GM12878 (cell line): ENCODE results near the gene EXPH5. TPM values are rescaled to one million over a fixed set of nuclear protein-coding genes. Genes with fewer than 3 reads are reported as not detected.

Experiments used
- ATAC-seq: fragments of 200-7000 bp; cut with Tn5 transposase; 3 replicates; pipeline ENCODE4 v1.9.1; 2020; ENCODE audit warnings: mild to moderate bottlenecking, moderate library complexity
- BruUV-seq: library from RNA; stranded (reverse); fragments of 400-500 nt; replicated peaks from 2 replicates; lab custom pipeline; 2021; lab: Mats Ljungman, UMichigan
- CTCF ChIA-PET: fragments of 300-600 bp; sonication (Branson Sonifier 250); formaldehyde crosslinking; extraction: SDS; loops from one replicate; lab custom pipeline; 2021; ENCODE audit warnings: inconsistent platforms; lab: Yijun Ruan, JAX
- POLR2A ChIA-PET: fragments of 350-600 bp; formaldehyde crosslinking; extraction: SDS; loops from one replicate; lab custom pipeline; 2021; ENCODE audit warnings: inconsistent platforms; lab: Charles Lee
- RAD21 ChIA-PET: fragments of 300-600 bp; sonication (Branson Sonifier 250); formaldehyde crosslinking; loops from one replicate; lab custom pipeline; 2023; ENCODE audit warnings: antibody characterized with exemption; ENCODE audit not compliant: unreplicated experiment; lab: Charles Lee
- SMC1A ChIA-PET: fragments of 300-600 bp; sonication (Branson Sonifier 250); formaldehyde crosslinking; loops from one replicate; lab custom pipeline; 2023; ENCODE audit not compliant: unreplicated experiment, uncharacterized antibody; lab: Charles Lee
- DNase-seq: peaks from one replicate; pipeline ENCODE4 v3.0.0-alpha.2; 2011; ENCODE audit warnings: low read depth, low spot score
- FAIRE-seq: peaks from 3 replicates; lab custom pipeline; 2011; peaks lifted over from hg19 to GRCh38; lab: Jason Lieb, UNC
- H2AFZ ChIP-seq: 2 replicates; pipeline ENCODE4 v1.6.0; 2011; ENCODE audit warnings: low read depth, low read length, control low read depth; ENCODE audit not compliant: control insufficient read depth
- H3K27ac ChIP-seq: 2 replicates; pipeline ENCODE4 v1.5.1; 2011; ENCODE audit warnings: control low read depth; ENCODE audit not compliant: control insufficient read depth, insufficient read depth
- H3K27me3 ChIP-seq, 2 experiments: replicated peaks in 1 of 2; 2 replicates each; pipeline versions ENCODE4 v1.6.0 to v1.6.1; 2011; ENCODE audit warnings: low read length in 1 of 2; ENCODE audit not compliant: control insufficient read depth in 2 of 2, insufficient read depth in 2 of 2
- H3K36me3 ChIP-seq, 2 experiments: 2 replicates each; pipeline ENCODE4 v1.5.1; 2011; ENCODE audit warnings: low read length in 1 of 2; ENCODE audit not compliant: control insufficient read depth in 2 of 2, insufficient read depth in 2 of 2
- H3K4me1 ChIP-seq: 2 replicates; pipeline ENCODE4 v1.6.1; 2011; ENCODE audit warnings: mild to moderate bottlenecking, low read length, moderate library complexity, mixed read lengths; ENCODE audit not compliant: control insufficient read depth, insufficient read depth
- H3K4me2 ChIP-seq: 2 replicates; pipeline ENCODE4 v1.6.0; 2011; ENCODE audit warnings: control low read depth; ENCODE audit not compliant: control insufficient read depth, insufficient read depth
- H3K4me3 ChIP-seq: fragments of 200-600 bp; sonication (generic); 2 replicates; pipeline ENCODE4 v1.5.1; 2016
- H3K79me2 ChIP-seq: 2 replicates; pipeline ENCODE4 v1.6.0; 2011; ENCODE audit warnings: low read length; ENCODE audit not compliant: control insufficient read depth, insufficient read depth
- H3K9ac ChIP-seq: 2 replicates; pipeline ENCODE4 v1.8.0; 2011; ENCODE audit warnings: low read length, control low read depth, mixed read lengths; ENCODE audit not compliant: control insufficient read depth, insufficient read depth
- H3K9me3 ChIP-seq: replicated peaks from 3 replicates; pipeline ENCODE4 v1.5.1; 2011; ENCODE audit warnings: mild to moderate bottlenecking, low read length; ENCODE audit not compliant: control insufficient read depth, insufficient read depth
- H4K20me1 ChIP-seq: 2 replicates; pipeline ENCODE4 v1.6.0; 2011; ENCODE audit not compliant: control insufficient read depth, insufficient read depth
- CREM ChIP-seq: IDR thresholded peaks from 2 replicates; pipeline ENCODE4 v1.6.1; 2014; ENCODE audit warnings: antibody characterized with exemption, low read depth
- EZH2 ChIP-seq: IDR thresholded peaks from 2 replicates; pipeline ENCODE4 v1.6.1; 2012; ENCODE audit warnings: low read depth, mild to moderate bottlenecking, control low read depth, inconsistent platforms, low read length, borderline replicate concordance; ENCODE audit not compliant: control insufficient read depth
- NR2F1 ChIP-seq: fragments of 450-650 bp; conservative IDR thresholded peaks from 2 replicates; pipeline ENCODE4 v1.6.1; 2017; ENCODE audit warnings: mild to moderate bottlenecking
- SPI1 ChIP-seq: IDR thresholded peaks from 2 replicates; pipeline ENCODE4 v1.6.1; 2011; ENCODE audit warnings: low read depth, mild to moderate bottlenecking, low read length, moderate library complexity, borderline replicate concordance; ENCODE audit not compliant: insufficient read depth
- ZBTB40 ChIP-seq: fragments of 450-650 bp; IDR thresholded peaks from 2 replicates; pipeline ENCODE4 v1.6.1; 2016; ENCODE audit warnings: mild to moderate bottlenecking, moderate library complexity, borderline replicate concordance
- ZZZ3 ChIP-seq: IDR thresholded peaks from 2 replicates; pipeline ENCODE4 v1.6.1; 2011; ENCODE audit warnings: low read depth; ENCODE audit not compliant: control insufficient read depth, insufficient read length
- WGBS: methylation state at CpG from one replicate; pipeline ENCODE4 v1.1.6; 2016; ENCODE audit warnings: low lambda C conversion rate; ENCODE audit not compliant: insufficient replicate concordance, insufficient coverage; ENCODE audit errors: missing lambda C conversion rate; 5-methylcytosine and 5-hydroxymethylcytosine counted together
- in situ Hi-C: fragments of 300-500 bp; cut with MboI; formaldehyde crosslinking; loops from 9 replicates; pipeline ENCODE4 v1.14.3; 2018; ENCODE audit warnings: mixed read lengths
- intact Hi-C: fragments of 100-400 bp; cut with micrococcal nuclease; formaldehyde crosslinking; loops from one replicate; pipeline ENCODE4 v1.14.2; 2022; ENCODE audit not compliant: unreplicated experiment
- polyA plus RNA-seq, 11 experiments: library from polyadenylated mRNA; depleted of rRNA in 4 of 11; unstranded in 6 of 11; stranded (reverse) in 5 of 11; fragments of >200 nt; fragmentation: Nextera tagmentation in 4 of 11; fragmentation: Illumina TruSeq in 1 of 11; extraction: Ambion mirVana in 4 of 11; extraction: Trizol in 1 of 11; gene quantifications; 1 replicate in 1 of 11; 2 replicates in 10 of 11; pipeline versions ENCODE4 v1.2.1 to v1.2.3, GENCODE V29; 2011 to 2016; ENCODE audit warnings: inconsistent platforms in 2 of 11, missing spikeins in 2 of 11, low read depth in 1 of 11
- total RNA-seq, 4 experiments: library from RNA; depleted of rRNA in 3 of 4; stranded (reverse); fragments of >200 nt in 3 of 4; fragmentation: Illumina TruSeq in 1 of 4; extraction: Trizol in 1 of 4; gene quantifications; 2 replicates each; pipeline versions ENCODE4 v1.2.1 to v1.2.3, GENCODE V29; 2013 to 2021
- TF ChIP-seq, protein P1 (sequence below): fragments of 450-650 bp; IDR thresholded peaks from 2 replicates; pipeline ENCODE4 v1.6.1; 2016; ENCODE audit warnings: mild to moderate bottlenecking
- TF ChIP-seq, protein P2 (sequence below): IDR thresholded peaks from 2 replicates; pipeline ENCODE4 v1.6.1; 2011; ENCODE audit warnings: low read depth, low read length, improper control_type of control experiment, borderline replicate concordance
- TF ChIP-seq, protein P3 (sequence below): IDR thresholded peaks from 2 replicates; pipeline ENCODE4 v1.6.1; 2012; ENCODE audit warnings: improper control_type of control experiment, low read depth, low read length; ENCODE audit not compliant: insufficient replicate concordance

EXPH5 gene
- total and polyA plus RNA-seq, 10 of the 15 experiments (the other 5 are each of a cell fraction or from before 2014, with no cell fraction given): 0.69 to 11.1 (median 4.3) TPM

DNA sequence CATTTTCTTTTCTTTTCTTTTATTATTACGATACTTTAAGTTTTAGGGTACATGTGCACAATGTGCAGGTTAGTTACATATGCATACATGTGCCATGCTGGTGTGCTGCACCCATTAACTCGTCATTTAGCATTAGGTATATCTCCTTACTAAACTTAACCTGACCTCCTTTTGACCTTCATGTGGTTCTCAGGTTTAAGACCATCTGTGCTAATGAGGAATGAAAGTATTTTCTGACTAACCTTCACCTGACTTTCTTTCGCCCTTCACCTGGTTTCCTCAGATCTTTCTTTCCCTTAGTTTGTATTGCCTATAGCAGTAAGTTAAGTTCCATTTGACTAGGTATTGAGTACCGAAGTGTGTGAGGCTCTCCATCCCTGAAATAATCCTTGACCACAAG, 6.5 kb downstream of the EXPH5 start (continued):
- TF ChIP-seq, protein P1, sequence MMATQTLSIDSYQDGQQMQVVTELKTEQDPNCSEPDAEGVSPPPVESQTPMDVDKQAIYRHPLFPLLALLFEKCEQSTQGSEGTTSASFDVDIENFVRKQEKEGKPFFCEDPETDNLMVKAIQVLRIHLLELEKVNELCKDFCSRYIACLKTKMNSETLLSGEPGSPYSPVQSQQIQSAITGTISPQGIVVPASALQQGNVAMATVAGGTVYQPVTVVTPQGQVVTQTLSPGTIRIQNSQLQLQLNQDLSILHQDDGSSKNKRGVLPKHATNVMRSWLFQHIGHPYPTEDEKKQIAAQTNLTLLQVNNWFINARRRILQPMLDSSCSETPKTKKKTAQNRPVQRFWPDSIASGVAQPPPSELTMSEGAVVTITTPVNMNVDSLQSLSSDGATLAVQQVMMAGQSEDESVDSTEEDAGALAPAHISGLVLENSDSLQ: no peak
- TF ChIP-seq, protein P2, sequence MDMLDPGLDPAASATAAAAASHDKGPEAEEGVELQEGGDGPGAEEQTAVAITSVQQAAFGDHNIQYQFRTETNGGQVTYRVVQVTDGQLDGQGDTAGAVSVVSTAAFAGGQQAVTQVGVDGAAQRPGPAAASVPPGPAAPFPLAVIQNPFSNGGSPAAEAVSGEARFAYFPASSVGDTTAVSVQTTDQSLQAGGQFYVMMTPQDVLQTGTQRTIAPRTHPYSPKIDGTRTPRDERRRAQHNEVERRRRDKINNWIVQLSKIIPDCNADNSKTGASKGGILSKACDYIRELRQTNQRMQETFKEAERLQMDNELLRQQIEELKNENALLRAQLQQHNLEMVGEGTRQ: no peak
- TF ChIP-seq NR2F1: 0 out of 2 replicates have a peak, but pooled peaks have one; percentile 38

GRCh38 chr11:108586600-108586999, 7.0 kb downstream of the EXPH5 start:
- WGBS: 40% methylated on average over 3 of the region's 3 CpGs
- Histone ChIP-seq H3K36me3 (no peaks in the 10 kb centered on the region), H3K27me3 (no peaks in the 10 kb centered on the region), H3K4me1 (peaks cover 11% of the 10 kb centered on the region), H2AFZ (no peak overlapping the region), H3K27ac (no peak overlapping the region), H3K4me2 (no peak overlapping the region), H4K20me1 (no peaks in the 10 kb centered on the region), H3K4me3 (no peak overlapping the region), H3K79me2 (no peaks in the 10 kb centered on the region), H3K9ac (no peak overlapping the region), H3K9me3 (no peaks in the 10 kb centered on the region)
- ChIA-PET RAD21 (interaction anchor here (0.6 to 1.2 kb wide), 2 partner anchors 58 to 73 kb away, joined by 3 to 4 read pairs; no protein-coding TSS in a partner anchor), POLR2A (interaction anchor here (0.6 to 5.5 kb wide), 2 partner anchors 28 to 193 kb away, joined by 4 to 23 read pairs; no protein-coding TSS in a partner anchor), CTCF (interaction anchor here (1.3 to 4.2 kb wide), 2 partner anchors 13 to 59 kb away, joined by 4 to 58 read pairs; no protein-coding TSS in a partner anchor), SMC1A (interaction anchor here (0.6 to 3.9 kb wide), 8 partner anchors 10 to 845 kb away, joined by 3 to 26 read pairs (median 3); no protein-coding TSS in a partner anchor)
- no TSS peak for BruUV-seq
- in situ Hi-C loops: no loop called here
- ATAC-seq: no peak
- intact Hi-C loops: no loop called here
- no peak for DNase-seq
- no peak for FAIRE-seq
- TF ChIP-seq ZZZ3: no peak
- no peak for TF ChIP-seq EZH2
- TF ChIP-seq, protein P3, sequence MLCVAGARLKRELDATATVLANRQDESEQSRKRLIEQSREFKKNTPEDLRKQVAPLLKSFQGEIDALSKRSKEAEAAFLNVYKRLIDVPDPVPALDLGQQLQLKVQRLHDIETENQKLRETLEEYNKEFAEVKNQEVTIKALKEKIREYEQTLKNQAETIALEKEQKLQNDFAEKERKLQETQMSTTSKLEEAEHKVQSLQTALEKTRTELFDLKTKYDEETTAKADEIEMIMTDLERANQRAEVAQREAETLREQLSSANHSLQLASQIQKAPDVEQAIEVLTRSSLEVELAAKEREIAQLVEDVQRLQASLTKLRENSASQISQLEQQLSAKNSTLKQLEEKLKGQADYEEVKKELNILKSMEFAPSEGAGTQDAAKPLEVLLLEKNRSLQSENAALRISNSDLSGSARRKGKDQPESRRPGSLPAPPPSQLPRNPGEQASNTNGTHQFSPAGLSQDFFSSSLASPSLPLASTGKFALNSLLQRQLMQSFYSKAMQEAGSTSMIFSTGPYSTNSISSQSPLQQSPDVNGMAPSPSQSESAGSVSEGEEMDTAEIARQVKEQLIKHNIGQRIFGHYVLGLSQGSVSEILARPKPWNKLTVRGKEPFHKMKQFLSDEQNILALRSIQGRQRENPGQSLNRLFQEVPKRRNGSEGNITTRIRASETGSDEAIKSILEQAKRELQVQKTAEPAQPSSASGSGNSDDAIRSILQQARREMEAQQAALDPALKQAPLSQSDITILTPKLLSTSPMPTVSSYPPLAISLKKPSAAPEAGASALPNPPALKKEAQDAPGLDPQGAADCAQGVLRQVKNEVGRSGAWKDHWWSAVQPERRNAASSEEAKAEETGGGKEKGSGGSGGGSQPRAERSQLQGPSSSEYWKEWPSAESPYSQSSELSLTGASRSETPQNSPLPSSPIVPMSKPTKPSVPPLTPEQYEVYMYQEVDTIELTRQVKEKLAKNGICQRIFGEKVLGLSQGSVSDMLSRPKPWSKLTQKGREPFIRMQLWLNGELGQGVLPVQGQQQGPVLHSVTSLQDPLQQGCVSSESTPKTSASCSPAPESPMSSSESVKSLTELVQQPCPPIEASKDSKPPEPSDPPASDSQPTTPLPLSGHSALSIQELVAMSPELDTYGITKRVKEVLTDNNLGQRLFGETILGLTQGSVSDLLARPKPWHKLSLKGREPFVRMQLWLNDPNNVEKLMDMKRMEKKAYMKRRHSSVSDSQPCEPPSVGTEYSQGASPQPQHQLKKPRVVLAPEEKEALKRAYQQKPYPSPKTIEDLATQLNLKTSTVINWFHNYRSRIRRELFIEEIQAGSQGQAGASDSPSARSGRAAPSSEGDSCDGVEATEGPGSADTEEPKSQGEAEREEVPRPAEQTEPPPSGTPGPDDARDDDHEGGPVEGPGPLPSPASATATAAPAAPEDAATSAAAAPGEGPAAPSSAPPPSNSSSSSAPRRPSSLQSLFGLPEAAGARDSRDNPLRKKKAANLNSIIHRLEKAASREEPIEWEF: no peak
- TF ChIP-seq CREM: no peak
- TF ChIP-seq SPI1: peak; percentile 53; the same call in 1 of the 2 replicates
- TF ChIP-seq ZBTB40: no peak
